HepG2 (cell line): Measurements from ENCODE around the gene SYNGAP1. TPM values are rescaled to one million over a fixed set of nuclear protein-coding genes. Genes with fewer than 3 reads are reported as not detected.

Source experiments
- AGO2 ChIP-seq: fragments of 200-400 bp; formaldehyde crosslinking; optimal IDR thresholded peaks from 2 replicates; pipeline ENCODE3; 2017; ENCODE audit warnings: mild to moderate bottlenecking, low read depth, low read length, moderate library complexity
- ATF5 ChIP-seq: sonication (generic); formaldehyde crosslinking; IDR thresholded peaks from 2 replicates; pipeline ENCODE4 v1.4.0; 2020; ENCODE audit warnings: mild to moderate bottlenecking, low read depth, missing genetic modification reagents
- CBX2 ChIP-seq, 2 experiments: fragments of 200-600 bp in 1 of 2; sonication (generic); formaldehyde crosslinking in 1 of 2; IDR thresholded peaks; 2 replicates each; pipeline versions ENCODE4 v1.7.0 to v1.8.1; 2018 to 2022; ENCODE audit warnings: low read depth in 2 of 2, low read length in 1 of 2, mild to moderate bottlenecking in 1 of 2, missing genetic modification reagents in 1 of 2
- EEA1 ChIP-seq: sonication (generic); formaldehyde crosslinking; IDR thresholded peaks from 2 replicates; pipeline ENCODE4 v1.5.1; 2020; ENCODE audit warnings: mild to moderate bottlenecking, missing genetic modification reagents, borderline replicate concordance
- FOXJ3 ChIP-seq: sonication (generic); formaldehyde crosslinking; IDR thresholded peaks from 2 replicates; pipeline ENCODE4 v1.4.0; 2020; ENCODE audit warnings: missing genetic modification reagents, mild to moderate bottlenecking, borderline replicate concordance
- HES4 ChIP-seq: sonication (generic); formaldehyde crosslinking; IDR thresholded peaks from 2 replicates; pipeline ENCODE4 v1.9.0; 2021; ENCODE audit warnings: mild to moderate bottlenecking, missing genetic modification reagents, borderline replicate concordance
- KAT7 ChIP-seq: IDR thresholded peaks from 2 replicates; pipeline ENCODE4 v1.6.1; 2018; ENCODE audit warnings: borderline replicate concordance, missing compliant biosample characterization
- KDM5B ChIP-seq: sonication (generic); formaldehyde crosslinking; IDR thresholded peaks from 2 replicates; pipeline ENCODE4 v1.4.0; 2020; ENCODE audit warnings: missing genetic modification reagents, mild to moderate bottlenecking, borderline replicate concordance
- LRRFIP1 ChIP-seq: sonication (generic); formaldehyde crosslinking; conservative IDR thresholded peaks from 2 replicates; pipeline ENCODE4 v1.4.0; 2020; ENCODE audit warnings: missing genetic modification reagents
- MED13 ChIP-seq: sonication (generic); formaldehyde crosslinking; IDR thresholded peaks from 2 replicates; pipeline ENCODE4 v1.5.0; 2020; ENCODE audit warnings: missing genetic modification reagents
- MYPOP ChIP-seq: sonication (generic); formaldehyde crosslinking; IDR thresholded peaks from 2 replicates; pipeline ENCODE4 v1.8.1; 2023; ENCODE audit warnings: mild to moderate bottlenecking, moderate library complexity, missing genetic modification reagents
- XBP1 ChIP-seq: sonication (generic); formaldehyde crosslinking; IDR thresholded peaks from 2 replicates; pipeline ENCODE4 v1.5.0; 2020; ENCODE audit warnings: missing genetic modification reagents
- ZBED4 ChIP-seq: sonication (generic); formaldehyde crosslinking; IDR thresholded peaks from 2 replicates; pipeline ENCODE4 v1.4.0; 2020; ENCODE audit warnings: missing genetic modification reagents, borderline replicate concordance
- ZBTB7B ChIP-seq: sonication (generic); formaldehyde crosslinking; IDR thresholded peaks from 2 replicates; pipeline ENCODE4 v1.4.0; 2020; ENCODE audit warnings: missing genetic modification reagents
- ZNF225 ChIP-seq: sonication (generic); formaldehyde crosslinking; IDR thresholded peaks from 2 replicates; pipeline ENCODE4 v1.4.0; 2020; ENCODE audit warnings: mild to moderate bottlenecking, missing genetic modification reagents
- ZNF335 ChIP-seq: sonication (generic); formaldehyde crosslinking; IDR thresholded peaks from 2 replicates; pipeline ENCODE4 v1.4.0; 2020; ENCODE audit warnings: missing genetic modification reagents
- ZNF572 ChIP-seq: sonication (generic); formaldehyde crosslinking; IDR thresholded peaks from 2 replicates; pipeline ENCODE4 v1.5.1; 2020; ENCODE audit warnings: mild to moderate bottlenecking, missing genetic modification reagents
- ZNF589 ChIP-seq: sonication (generic); formaldehyde crosslinking; conservative IDR thresholded peaks from 2 replicates; pipeline ENCODE4 v1.8.0; 2022; ENCODE audit warnings: mild to moderate bottlenecking, moderate library complexity, missing genetic modification reagents
- ZNF772 ChIP-seq: sonication (generic); formaldehyde crosslinking; IDR thresholded peaks from 2 replicates; pipeline ENCODE4 v1.5.0; 2020; ENCODE audit warnings: mild to moderate bottlenecking, missing genetic modification reagents
- ZNF776 ChIP-seq: sonication (generic); formaldehyde crosslinking; IDR thresholded peaks from 2 replicates; pipeline ENCODE4 v1.4.0; 2020; ENCODE audit warnings: mild to moderate bottlenecking, missing genetic modification reagents
- polyA plus RNA-seq, 8 experiments: library from polyadenylated mRNA; depleted of rRNA in 3 of 8; stranded (reverse) in 7 of 8; unstranded in 1 of 8; fragments of >200 nt; fragmentation: Illumina TruSeq in 4 of 8; extraction: Trizol in 4 of 8; gene quantifications; 2 replicates each; pipeline versions ENCODE4 v1.2.1 to v1.2.3, GENCODE V29; 2011 to 2016; ENCODE audit warnings: low read depth in 4 of 8, missing spikeins in 1 of 8, mixed read lengths in 1 of 8; ENCODE audit not compliant: insufficient read depth in 1 of 8
- total RNA-seq, 5 experiments: library from RNA; depleted of rRNA; stranded (reverse); fragments of >200 nt; fragmentation: Illumina TruSeq; extraction: Trizol; gene quantifications; 2 replicates each; pipeline ENCODE4 v1.2.3, GENCODE V29; 2016; ENCODE audit warnings: low read depth in 1 of 5

Gene SYNGAP1
- total and polyA plus RNA-seq, 2 of the 13 experiments (the other 11 are each of a cell fraction or from before 2014, with no cell fraction given) = 0.75 to 1.1 TPM

GRCh38 chr6:33424855-33425667 lies 5.2 kb downstream of the SYNGAP1 start (continued):
- TF ChIP-seq LRRFIP1 (CRISPR knock-in tag) (no peak), MED13 (no peak), EEA1 (peak; percentile 60; the same call in 1 of the 2 replicates), AGO2 (no peak), CBX2 (IDR thresholded peaks at IDR 0.05; ENCODE audit: low read depth, low read length) (no peak), CBX2 (CRISPR knock-in tag; IDR thresholded peaks at IDR 0.05; ENCODE audit: low read depth) (no peak), ZBED4 (CRISPR knock-in tag) (no peak), KDM5B (CRISPR knock-in tag) (peak; percentile 3; the same call in 1 of the 2 replicates), ATF5 (CRISPR knock-in tag) (no peak), ZBTB7B (CRISPR knock-in tag) (no peak), FOXJ3 (no peak), KAT7 (CRISPR knock-in tag) (no peak), ZNF772 (CRISPR knock-in tag) (no peak), ZNF572 (0 out of 2 replicates have a peak, but pooled peaks have one; percentile 63), ZNF225 (CRISPR knock-in tag) (0 out of 2 replicates have a peak, but pooled peaks have one; percentile 1), ZNF589 (0 out of 2 replicates have a peak, but pooled peaks have one; percentile 39), HES4 (peak; percentile 43; the same call in 1 of the 2 replicates), ZNF776 (CRISPR knock-in tag) (0 out of 2 replicates have a peak, but pooled peaks have one; percentile 4), XBP1 (CRISPR knock-in tag) (no peak), ZNF335 (CRISPR knock-in tag) (no peak), MYPOP (CRISPR knock-in tag) (0 out of 2 replicates have a peak, but pooled peaks have one; percentile 28)
